Measurements from ENCODE around the gene INPPL1.
A peak's percentile ranks its signal among the peaks of the same experiment; 100 is the strongest.

Gene INPPL1

GRCh38 chr11:72254299-72254993 lies 29.9 kb downstream of the INPPL1 start:
- TF ChIP-seq CTCF (conservative IDR thresholded peaks at IDR 0.05), result no peak
- H3K27ac ChIP-seq, result no peak overlapping the region

GRCh38 chr11:72257570-72257969 lies 33.0 kb downstream of the INPPL1 start:
- TF ChIP-seq CTCF (conservative IDR thresholded peaks at IDR 0.05), result no peak
- H3K27ac ChIP-seq, result no peak overlapping the region

- no peak overlapping the region for H3K27ac ChIP-seq
- no peak for TF ChIP-seq CTCF (conservative IDR thresholded peaks at IDR 0.05)
These were observed 34.9 kb downstream of the INPPL1 start for GRCh38 chr11:72259490-72259889.

- TF ChIP-seq CTCF (conservative IDR thresholded peaks at IDR 0.05), result no peak
- no peak overlapping the region for H3K27ac ChIP-seq
These were observed 36.0 kb downstream of the INPPL1 start for GRCh38 chr11:72260574-72260973.

- no peak overlapping the region for H3K27ac ChIP-seq
These were observed 38.8 kb downstream of the INPPL1 start for GRCh38 chr11:72263361-72263760.

GRCh38 chr11:72265951-72266350 lies 41.4 kb downstream of the INPPL1 start:
- H3K27ac ChIP-seq, result peak overlapping the region; percentile 47
- TF ChIP-seq CTCF (conservative IDR thresholded peaks at IDR 0.05), result no peak

More at GRCh38 chr11:72263361-72263760, 38.8 kb downstream of the INPPL1 start:
- no peak for TF ChIP-seq CTCF (conservative IDR thresholded peaks at IDR 0.05)

GRCh38 chr11:72266960-72267359 lies 42.4 kb downstream of the INPPL1 start:
- H3K27ac ChIP-seq, result peak overlapping the region; percentile 47

- H3K27ac ChIP-seq, result no peak overlapping the region
- no peak for TF ChIP-seq CTCF (conservative IDR thresholded peaks at IDR 0.05)
These were observed 43.5 kb downstream of the INPPL1 start for GRCh38 chr11:72267956-72268617.

All from VCaP (cell line).